HG02840 (cell line): Measurements from ENCODE around the gene FOXP4.

Experiments
- ATAC-seq: cut with Tn5 transposase; IDR thresholded peaks from one replicate; pipeline ENCODE4 v1.9.1; 2021; ENCODE audit warnings: mild to moderate bottlenecking, moderate library complexity, moderate number of reproducible peaks; ENCODE audit not compliant: unreplicated experiment, low FRiP score

The FOXP4 gene

DNA sequence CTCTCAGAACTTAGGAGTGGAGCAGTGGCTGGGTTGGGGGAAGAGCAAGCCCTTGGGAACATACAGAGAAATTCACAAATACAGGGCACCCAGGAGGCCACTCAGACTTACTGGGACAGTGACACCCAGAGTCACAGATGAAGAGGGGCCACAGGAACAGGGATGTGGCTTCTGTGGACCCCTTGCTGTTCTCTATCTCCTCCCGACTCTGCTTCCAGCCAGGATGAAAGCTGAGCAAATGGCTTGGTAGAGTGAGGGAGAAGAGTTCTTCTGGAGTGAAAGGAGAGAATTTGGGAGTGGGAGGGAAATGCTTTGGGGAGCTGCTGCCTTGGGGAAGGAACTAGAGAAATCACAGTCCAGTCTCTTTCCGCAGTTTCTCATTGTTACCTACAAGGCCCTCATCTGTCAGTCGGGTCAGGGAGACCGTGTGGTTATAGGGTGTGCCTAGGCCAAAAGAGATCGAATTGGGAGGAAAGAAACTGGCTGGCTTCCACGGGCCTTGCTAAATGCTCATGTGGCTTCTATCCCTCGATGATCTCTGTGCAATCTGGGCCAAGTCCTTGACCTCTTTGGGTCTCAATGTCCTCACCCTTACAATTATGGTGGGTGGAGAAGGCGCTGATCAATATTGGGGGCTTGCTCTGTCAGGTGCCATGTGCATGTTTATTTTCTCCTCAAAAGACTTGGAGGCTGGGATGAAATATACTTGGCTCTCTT, 17.0 kb downstream of the FOXP4 start:
- no peak for ATAC-seq

DNA sequence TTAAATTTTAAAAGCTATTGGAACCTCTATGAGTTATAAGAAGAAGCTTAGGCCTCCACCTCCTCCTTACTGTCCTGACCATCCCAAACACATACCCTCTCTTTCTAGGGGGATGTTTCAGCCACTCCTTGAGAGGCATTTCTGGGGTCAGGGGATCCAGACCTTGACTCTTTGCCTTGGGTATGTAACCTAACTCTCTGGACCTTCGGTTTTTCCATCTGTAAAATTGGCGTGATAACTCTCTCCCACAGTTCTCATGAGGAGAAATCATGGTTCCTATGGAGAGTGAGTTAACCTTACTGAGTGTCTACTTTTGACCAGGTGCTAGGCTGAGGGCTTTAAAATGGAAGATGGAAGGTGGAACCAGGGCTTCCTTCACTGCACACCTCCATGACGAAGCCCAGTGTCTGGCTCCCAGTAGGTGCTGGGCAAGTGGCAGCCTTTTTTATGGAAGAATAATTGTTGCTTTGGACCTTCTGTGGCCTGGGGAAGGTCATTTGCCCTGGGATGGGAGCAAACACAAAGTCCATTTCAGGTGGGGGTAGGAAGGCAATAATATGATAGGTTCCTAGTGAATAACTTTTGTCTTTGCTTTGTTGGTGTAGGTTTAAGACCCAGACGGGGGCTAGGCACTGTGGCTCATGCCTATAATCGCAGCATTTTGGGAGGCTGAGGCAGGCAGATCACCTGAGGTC, 18.4 kb downstream of the FOXP4 start:
- ATAC-seq: no peak

DNA sequence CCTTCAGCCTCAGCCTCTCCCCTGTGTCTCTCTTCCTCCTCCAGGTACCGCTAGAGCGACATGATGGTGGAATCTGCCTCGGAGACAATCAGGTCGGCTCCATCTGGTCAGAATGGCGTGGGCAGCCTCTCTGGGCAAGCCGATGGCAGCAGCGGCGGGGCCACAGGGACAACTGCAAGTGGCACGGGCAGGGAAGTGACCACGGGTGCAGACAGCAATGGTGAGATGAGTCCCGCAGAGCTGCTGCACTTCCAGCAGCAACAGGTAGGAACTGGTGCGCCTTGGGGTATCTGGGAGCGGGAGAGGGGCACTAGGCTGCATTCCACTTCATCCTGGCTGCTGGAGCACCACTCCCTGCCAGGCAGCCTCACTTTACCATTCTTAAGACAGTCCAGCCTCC, 19.5 kb downstream of the FOXP4 start:
- no peak for ATAC-seq

DNA sequence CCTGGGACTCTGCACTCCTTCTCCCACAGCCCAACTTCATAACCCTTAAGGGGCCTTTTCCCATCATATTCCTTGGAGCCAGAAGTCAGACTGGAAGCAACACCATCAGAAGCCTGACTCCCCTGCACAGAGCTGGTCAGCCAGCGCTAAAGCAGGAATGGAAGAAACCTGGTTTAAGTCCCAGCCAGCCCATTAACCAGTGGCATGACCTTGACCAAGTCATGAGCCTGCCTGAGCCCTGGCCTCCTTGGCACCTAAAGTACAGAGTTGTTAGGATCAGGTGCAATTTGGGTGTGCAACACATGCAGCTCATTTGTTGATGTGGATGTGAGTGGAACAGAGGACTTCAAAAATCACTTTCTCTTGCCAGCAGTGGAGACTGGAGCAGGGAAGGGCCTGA, 20.8 kb downstream of the FOXP4 start:
- no peak for ATAC-seq

DNA sequence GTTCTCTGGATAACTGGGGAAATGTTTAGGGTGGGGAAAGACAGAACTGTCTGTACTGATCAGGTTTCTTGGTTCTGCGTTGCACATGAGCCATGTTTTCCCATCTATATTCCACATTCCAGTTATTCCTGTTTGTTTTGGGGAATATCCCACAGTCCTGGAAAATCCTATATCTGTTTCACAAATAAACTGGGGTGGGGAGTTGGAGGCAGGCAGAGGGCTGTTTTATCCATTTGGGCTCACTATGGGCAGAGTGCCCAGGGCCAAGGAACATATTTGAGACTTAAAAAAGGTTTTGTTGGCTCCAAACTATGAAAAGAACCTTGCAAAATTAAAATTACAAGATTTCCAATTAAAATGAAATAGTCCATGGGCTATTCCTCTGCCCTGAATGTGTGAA, 21.5 kb downstream of the FOXP4 start:
- no peak for ATAC-seq

DNA sequence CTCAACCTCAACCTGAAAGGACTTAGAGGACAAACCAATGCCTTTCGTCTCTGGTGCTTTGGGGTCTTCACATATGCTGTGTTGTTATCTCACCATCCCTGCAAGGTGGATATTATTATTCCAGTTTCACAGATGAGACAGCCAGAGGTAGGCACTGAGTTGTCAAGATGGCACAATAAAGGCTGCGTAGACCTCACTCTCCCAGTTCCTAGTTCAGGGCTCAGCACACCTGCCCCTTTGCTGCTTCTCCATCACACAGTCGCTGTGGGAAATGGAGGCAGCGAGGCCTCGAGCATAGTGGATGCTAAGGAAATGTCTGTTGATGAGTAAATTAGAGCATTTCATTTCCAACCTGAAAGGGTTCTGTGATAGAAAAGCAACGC, 22.0 kb downstream of the FOXP4 start:
- ATAC-seq: no peak

DNA sequence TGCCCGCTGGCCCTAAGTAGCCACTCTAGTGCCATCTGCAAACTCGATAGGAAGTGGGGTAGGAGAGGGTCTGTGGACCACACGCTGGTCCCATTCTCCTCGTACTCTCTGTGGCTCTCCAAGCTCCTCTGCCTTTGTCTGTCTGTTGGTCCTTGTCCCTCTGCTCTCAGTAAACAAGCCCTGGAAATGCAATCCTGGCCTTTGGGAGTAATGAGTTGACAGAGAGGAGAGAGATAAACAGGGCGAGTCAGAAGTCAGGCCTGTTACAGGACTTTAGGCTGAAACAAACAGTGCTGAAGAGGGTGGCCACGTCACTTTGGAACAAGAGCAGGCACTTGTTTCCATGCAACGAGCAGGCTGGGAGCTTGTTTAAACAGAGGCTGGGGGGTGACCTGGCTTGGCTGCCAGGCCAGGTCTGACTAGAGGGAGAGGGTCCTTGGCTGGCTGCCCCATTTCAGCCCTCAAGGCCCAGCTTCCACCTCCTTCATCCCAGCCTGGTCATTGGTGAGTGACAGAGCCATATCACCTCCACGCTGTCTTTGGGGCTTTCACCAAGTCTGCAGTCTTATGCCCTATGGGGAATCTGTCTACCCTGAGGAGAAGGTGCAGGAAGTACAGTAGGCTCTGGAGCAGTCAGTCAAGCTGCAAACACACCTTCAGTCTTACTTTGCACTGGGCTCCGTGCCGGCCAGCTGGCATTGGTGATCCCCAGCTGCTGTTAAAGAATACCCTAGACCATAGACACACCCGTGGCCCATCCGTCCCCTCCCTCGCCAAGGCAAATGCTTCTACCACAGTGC, 22.6 kb downstream of the FOXP4 start:
- ATAC-seq: no peak

DNA sequence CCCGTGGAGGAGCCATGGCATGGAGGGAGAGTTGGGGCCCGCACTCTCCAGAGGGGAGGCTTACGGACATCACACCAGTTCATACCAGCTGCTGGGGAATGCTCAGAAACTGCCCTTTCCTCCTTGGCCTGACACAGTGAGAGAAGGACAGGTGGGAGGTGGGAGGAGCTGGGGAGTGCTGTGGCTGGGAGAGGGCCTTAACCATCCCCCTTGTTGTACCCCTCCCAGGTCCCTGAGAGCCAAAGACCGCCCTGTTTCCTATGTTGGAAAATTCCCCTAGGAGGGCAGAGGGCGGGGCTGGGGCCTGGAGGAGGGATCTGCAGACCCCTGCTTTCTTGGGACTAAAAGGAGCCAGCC, 24.1 kb downstream of the FOXP4 start:
- ATAC-seq: no peak

DNA sequence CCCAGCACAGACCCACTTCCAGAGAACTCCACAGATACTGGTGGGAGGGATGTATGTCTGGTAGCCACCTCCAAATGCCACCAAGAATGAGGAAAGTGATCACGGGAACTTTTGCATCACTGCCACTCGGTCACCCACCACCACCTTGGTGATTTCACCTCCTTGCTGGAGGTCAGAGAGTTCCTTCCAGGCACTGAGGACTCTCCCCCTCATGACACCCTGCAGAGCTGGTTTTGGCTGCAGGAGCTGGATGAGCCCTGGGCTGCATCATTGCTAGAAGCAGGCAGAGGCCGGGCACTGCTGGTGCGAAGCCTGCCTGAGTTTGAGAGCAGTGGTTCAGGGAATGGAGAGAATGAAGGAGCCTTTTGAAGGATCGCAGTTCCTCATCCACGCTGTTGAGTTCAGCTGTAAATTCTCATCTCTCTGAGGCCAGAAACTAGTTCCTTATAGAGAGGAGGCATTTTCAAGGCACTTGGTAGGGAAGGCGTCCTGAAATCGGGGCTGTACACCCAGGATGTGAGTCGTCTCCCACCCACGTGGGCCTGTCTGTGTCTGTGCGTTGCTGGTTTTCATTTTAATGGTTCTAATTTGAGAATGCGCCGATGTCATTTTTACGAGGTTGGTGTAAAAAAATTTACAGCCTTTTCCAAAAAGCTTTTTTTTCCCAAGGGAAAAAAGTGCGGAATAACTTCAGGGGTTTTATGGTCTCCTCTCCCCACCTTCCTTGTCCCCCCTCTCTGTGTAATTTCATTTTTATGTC, 25.0 kb downstream of the FOXP4 start:
- ATAC-seq: no peak

DNA sequence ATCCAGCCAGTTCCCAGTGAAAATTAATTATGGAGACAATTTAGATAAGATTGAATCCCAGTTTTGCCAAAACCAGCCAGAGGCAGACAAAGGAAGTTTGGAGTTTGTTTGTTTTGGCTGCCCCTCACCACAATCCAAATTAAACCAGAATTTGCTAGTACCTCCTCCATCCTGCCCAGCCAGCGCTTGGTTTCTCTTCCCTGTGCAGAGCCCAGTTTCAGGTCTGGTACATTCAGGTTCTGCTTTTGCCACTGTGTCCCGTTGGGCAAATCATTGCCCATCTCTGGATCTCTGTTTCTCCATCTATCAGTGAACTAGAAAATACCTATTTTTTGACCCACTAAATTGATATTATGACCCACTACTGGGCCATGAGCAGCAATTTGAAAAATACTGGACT, 26.4 kb downstream of the FOXP4 start:
- no peak for ATAC-seq

DNA sequence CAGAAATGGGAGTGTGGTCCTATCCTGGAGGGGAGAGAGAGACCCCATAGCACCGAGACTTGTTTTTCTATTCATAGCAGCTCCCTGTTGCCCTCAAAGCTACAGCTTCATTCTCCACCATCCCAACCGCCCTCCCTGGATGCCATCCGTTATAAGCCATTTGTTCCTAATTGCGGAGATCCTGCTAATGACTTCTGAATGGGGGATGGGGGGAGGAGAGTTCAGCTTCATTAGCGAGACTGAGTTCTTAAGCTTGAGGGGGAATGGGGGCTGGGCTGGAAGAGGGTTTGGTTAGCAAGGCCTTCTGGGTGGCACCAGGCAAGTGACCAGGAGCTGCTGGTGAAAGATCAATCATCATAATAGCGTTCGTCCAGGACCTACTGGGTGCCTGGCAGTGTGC, 27.1 kb downstream of the FOXP4 start:
- ATAC-seq: no peak

DNA sequence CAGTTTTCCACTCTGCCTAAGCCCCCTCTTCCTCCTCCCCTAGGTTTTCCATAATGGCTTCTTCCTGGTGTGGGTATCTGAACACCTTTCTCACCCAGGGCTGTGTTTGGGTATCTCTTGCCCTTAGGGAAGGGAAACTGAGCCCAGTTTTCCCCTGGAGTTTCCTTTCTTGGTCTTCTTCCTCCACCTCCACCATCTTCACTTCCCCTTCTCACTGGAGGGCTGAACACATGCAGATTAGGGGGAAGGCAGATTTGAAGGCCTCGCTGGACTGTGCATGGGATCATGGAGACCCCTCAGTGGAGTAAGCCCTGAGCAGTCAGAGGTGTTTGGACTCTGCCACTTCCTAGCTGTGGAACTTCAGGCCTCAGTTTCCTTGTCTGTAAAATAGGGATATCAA, 27.8 kb downstream of the FOXP4 start:
- no peak for ATAC-seq

DNA sequence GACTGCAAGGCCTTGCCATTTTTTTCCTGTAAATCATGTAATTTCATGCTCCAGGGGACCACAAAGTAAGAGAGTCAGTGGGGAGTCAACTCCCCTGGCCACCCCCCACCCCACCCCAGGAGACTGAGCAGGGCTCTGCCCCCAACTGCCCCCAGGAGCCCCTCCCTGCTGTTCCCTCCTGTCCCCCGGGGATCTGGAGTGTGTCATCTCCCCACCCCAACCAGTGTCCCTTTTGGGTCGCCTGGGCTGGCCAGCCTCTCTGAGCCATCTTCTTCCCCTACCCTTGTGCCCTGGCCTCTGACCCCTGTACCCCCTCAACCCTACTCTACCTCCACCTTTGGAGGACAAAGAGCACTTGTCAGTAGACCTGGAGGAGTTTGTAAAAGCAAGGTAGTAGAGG, 29.4 kb downstream of the FOXP4 start:
- ATAC-seq: no peak

DNA sequence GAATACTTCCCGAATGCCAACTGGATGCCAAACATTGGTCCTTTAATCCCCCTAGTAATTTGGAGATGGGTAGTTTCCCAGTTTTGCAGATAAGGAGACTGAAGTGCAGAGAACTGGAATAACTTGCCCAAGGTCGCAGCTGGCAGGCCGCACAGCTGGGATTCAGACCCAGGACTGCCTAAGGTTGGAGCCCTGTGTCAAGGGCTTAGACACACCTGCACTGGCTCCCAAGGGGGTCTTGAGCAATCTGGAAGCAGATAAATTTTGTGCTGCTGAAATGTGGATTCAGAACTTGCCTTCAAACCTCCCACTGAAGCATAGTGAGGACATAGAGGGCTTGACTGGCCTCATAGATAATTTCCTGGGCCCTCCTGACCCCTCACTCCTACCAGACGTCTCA, 30.5 kb downstream of the FOXP4 start:
- ATAC-seq: no peak

DNA sequence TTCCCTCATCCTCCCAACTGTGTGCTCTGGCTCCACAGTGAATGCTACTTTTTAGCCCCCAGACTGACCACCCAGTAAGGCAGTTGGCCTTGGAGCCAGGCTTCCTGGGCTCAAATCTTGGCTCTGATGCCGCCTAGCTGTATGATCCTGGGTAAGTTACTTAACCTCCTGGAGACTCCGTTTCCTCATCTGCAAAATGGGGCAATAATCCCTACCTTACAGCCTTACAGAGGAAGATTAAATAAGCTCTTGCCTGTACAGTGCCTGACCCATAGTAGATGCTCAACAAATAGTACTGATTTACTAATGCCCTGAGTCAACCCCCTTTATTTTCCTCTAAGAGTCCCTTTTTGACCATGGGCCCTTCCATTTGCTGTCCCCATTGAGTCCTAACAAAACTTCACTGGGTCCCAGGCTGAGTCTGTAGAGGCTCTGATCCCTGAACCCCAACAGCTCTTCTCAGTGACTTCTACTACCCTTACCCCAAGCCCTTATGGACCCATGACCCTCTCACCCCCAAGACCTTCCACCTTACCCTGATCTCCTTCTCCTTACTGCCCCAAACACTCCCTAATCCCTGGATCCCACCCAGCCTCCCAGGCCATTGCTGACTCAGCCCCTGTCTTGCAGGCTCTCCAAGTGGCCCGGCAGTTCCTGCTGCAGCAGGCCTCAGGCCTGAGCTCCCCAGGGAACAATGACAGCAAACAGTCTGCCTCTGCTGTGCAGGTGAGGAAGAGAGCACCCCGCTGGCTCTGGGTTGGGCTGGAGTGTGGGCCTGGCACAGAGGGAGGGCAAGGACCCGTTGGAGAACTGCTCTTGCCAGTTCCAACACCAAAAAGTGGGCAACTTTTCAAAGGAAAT, 31.4 kb downstream of the FOXP4 start:
- no peak for ATAC-seq

DNA sequence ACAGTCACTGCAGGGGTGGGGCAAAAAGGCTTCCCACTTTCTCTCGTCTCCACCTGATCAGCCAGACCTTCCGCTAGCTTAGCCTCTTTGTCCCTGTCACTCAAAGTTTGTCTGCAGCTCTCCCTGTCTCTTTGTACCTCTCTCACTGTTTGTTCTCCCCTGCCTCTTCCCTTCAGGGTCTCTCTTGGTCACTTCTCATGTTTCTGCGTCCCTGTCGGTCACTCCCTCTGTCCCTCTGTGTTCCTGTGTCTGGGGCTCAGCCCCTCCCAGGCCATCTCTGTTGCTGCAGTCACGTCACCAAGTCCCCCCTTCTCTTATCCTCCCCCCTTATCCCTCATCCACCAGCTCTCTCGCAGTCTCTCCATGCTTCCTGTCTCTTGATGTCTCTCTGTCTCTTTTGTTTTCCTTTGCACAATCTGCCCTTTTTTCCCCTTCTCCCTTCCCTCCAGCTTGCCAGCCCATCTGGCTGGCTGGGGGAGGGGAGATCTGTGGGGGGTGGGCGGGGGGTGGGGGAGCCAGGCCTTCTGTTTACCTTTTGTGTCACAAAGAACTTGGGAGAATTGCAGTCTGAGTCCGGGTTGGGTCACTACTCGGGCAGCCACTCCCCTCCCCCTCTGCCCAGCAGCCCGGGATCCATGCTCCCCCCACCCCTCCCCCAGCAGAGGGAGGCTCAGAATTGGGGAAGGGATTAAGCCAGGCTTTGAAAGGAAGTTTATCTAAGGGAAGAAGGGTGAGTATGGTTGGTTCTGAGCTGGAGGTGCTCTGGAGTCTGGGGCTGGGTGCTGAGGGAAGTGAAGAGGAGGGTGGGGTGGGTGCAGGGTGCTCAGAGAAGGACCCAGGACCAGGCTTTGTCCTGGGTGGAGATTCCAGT, 32.3 kb downstream of the FOXP4 start:
- ATAC-seq: no peak

DNA sequence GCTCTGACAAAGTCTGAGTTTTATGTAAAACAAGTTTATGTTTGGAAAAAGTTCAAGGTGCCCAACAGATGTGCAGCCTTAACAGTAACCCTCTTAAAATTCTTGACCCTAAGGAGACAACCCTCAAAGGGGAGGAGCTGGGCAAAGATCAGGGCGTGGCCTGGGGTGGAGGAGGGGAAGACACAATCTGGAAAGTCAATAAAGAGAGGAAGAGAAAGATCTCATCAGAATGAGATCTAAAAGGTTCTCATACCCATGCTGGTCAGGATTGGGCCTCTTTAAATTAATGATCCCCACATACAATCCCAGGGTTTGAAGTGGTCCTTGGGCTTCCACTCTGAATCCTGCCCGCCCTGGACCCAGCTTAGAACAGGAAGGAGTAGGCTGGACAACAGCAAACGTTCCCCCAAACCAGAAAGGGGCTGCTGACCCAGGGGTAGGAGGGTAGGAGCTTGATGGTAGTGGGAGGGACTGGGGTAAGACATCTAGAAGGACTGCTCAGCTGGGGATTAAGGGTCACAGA, 33.0 kb downstream of the FOXP4 start:
- ATAC-seq: no peak

DNA sequence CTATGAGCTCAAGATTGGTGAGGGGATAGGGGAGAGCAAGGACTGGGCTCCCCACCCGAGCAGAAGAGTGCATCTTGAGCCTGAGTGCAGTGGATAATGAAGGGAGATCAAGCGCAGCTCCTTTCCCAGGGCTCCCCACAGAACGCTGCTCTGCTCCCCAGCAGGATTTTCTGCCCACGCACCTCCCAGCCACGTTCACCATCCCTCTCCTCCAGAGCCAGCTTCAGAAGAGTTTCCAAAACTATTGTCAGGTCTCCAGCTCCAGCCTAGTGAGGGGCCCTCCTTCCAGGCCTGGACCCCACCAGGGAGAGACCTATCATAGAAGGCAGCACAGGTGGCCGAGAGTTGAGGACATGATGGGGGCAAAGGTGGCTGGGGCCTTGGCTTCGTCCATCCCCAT, 34.5 kb downstream of the FOXP4 start:
- no peak for ATAC-seq
